ENCODE results near the gene LRRN2.

DNA sequence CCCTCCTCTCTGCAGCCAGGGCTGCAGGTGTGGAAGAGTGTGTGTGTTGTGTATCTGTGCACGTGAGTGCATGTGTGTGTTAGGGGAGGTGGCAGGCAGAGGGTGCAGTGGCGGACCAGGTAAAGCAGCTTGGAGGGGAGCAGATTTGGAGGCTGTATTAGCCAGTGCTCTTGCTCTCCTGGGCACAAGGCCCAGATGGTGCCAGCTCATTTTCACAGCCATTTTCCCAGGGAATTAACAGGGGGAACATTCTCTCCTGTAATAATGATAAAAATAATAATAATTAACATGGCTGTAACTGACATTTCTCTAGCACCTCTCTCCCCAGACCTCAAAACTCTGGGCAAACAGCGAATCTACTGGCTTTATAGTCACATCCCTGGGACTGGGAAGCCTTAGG is 43.6 kb downstream of the LRRN2 start:
- TF ChIP-seq ZNF274 (IDR thresholded peaks at IDR 0.05; ENCODE audit: low read depth, low read length), result no peak
- TF ChIP-seq SUZ12 (IDR thresholded peaks at IDR 0.05; ENCODE audit: extremely low read depth, insufficient read depth, insufficient read length), result no peak

All from NT2/D1 (cell line).